Colonic mucosa (tissue), 4 donors: ENCODE data around the gene AGAP1. TPM values are rescaled to one million over a fixed set of nuclear protein-coding genes. Genes with fewer than 3 reads are reported as not detected.

Source experiments
- DNase-seq: peaks from one replicate; pipeline ENCODE4 v3.0.0-alpha.2; 2020
- H3K27ac ChIP-seq: fragments of 200-600 bp; one replicate; pipeline ENCODE4 v1.8.0; 2021
- H3K27me3 ChIP-seq: fragments of 200-600 bp; one replicate; pipeline ENCODE4 v1.8.0; 2021
- H3K36me3 ChIP-seq: fragments of 200-600 bp; one replicate; pipeline ENCODE4 v1.8.0; 2021
- H3K4me1 ChIP-seq: fragments of 200-600 bp; one replicate; pipeline ENCODE4 v1.8.0; 2021; ENCODE audit warnings: mild to moderate bottlenecking
- H3K4me3 ChIP-seq: fragments of 200-600 bp; one replicate; pipeline ENCODE4 v1.8.0; 2021
- H3K9ac ChIP-seq, 2 donors: one replicate each; pipeline ENCODE4 v1.7.0; 2013; ENCODE audit warnings: control low read depth in 2 of 2, low read depth in 2 of 2, low read length in 2 of 2
- H3K9me3 ChIP-seq: fragments of 200-600 bp; one replicate; pipeline ENCODE4 v1.8.0; 2021
- CTCF ChIP-seq: fragments of 200-600 bp; IDR thresholded peaks from one replicate; pipeline ENCODE4 v1.8.0; 2022; ENCODE audit warnings: antibody characterized with exemption, mild to moderate bottlenecking
- intact Hi-C: fragments of 100-400 bp; cut with DNase I; formaldehyde crosslinking; loops from one replicate; pipeline ENCODE4 v1.14.1; 2022
- total RNA-seq, 2 donors: library from RNA; stranded (reverse); fragmentation: NEBNext Ultra II Directional in 1 of 2; extraction: Animal tissue kit (Norgen Biotek cat#: 25700) in 1 of 2; gene quantifications; one replicate each; pipeline ENCODE4 v1.2.1, GENCODE V29; 2021
- donor health status: healthy.
- donor health status: DM: no; HTN: no; CAD: no.
- donor health status: DM: no; HTN: no; CAD: no.

The AGAP1 gene
- total RNA-seq, 2 donors from 2014 or later, result 62.1 to 62.9 TPM

DNA sequence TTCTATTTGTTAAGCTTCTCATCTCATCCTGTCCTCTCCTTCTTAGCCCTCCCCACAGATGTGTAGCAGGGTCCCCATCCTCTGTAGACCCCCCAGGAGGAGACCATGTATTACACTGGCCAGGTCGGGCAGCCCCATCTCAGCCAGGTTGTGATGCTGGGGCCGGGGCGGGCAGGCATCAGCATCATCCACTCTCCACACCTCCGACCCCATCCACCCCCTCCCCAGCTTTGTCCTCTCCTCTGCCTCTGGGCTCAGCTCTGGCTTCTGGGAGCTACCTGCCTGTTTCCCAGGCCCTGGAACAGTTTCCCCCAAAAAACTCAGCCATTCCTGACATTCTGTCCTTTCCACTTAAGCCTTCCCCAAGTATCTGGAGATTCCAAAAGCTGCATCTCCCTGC is 625.2 kb downstream of the AGAP1 start:
- Histone ChIP-seq H3K27ac (no peak overlapping the region), H3K9ac (no peak overlapping the region), H3K4me3 (no peak overlapping the region), H3K4me1 (no peaks in the 10 kb centered on the region), H3K36me3 (no peaks in the 10 kb centered on the region), H3K9me3 (no peaks in the 10 kb centered on the region), H3K27me3 (no peaks in the 10 kb centered on the region)
- no peak for TF ChIP-seq CTCF
- no peak for DNase-seq
- intact Hi-C loops, result no loop called here

DNA sequence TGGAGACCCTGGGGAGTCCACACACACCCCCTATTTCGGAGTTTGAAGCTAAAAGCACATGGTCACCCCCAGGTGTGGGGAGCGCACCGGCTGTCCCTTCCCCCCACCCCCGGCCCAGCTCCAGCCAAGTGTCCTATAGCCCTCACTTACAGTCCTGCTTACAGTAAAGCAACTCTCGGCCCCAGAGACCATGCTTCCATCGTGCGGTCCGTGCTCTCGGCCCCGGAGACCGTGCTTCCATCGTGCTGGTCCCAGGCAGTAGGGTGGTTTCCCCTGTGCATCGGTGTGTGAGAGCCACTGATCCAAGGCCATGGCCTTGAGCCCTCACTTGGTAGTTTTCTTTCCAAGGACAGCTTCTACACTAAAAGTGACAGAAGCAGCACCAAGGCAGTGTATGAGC is 625.6 kb downstream of the AGAP1 start:
- Histone ChIP-seq H3K9me3 (no peaks in the 10 kb centered on the region), H3K27ac (no peak overlapping the region)

GRCh38 chr2:236120141-236120601 is 626.3 kb downstream of the AGAP1 start:
- DNase-seq, result no peak
- intact Hi-C loops, result no loop called here
- H3K4me3 ChIP-seq, result no peak overlapping the region

More for the DNA sequence above, 625.6 kb downstream of the AGAP1 start:
- no peak overlapping the region for H3K4me3 ChIP-seq
- no peaks in the 10 kb centered on the region for H3K36me3 ChIP-seq
- no peak for TF ChIP-seq CTCF
- H3K9ac ChIP-seq, result no peak overlapping the region
- H3K4me1 ChIP-seq, result no peaks in the 10 kb centered on the region
- no peak for DNase-seq
- H3K27me3 ChIP-seq, result no peaks in the 10 kb centered on the region
- intact Hi-C loops, result no loop called here

DNA sequence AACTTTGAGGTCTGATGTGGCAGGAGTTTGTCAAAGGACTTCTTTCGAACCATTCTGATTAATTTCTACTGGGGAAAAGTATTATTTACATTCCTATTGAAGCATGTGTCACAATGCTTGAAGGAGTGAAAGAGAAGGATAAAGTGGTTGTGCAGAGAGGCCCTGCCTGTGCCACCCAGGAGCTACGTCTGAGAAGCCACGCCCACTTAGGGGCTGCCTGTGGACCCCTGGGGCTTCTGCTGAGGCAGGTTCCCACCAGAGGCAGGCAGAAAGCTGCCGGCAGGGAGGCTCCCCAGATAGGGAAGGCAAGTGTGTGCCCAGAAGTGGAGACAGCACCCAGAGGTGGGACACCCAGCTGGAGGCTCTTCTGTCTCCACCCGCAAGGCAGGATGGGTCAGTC is 627.0 kb downstream of the AGAP1 start:
- no peak for TF ChIP-seq CTCF
- H3K27me3 ChIP-seq, result no peaks in the 10 kb centered on the region
- H3K9ac ChIP-seq, result no peak overlapping the region
- H3K36me3 ChIP-seq, result no peaks in the 10 kb centered on the region
- DNase-seq, result no peak
- no peak overlapping the region for H3K4me3 ChIP-seq
- no peaks in the 10 kb centered on the region for H3K4me1 ChIP-seq
- H3K27ac ChIP-seq, result no peak overlapping the region
- no peaks in the 10 kb centered on the region for H3K9me3 ChIP-seq
- intact Hi-C loops, result no loop called here

More at GRCh38 chr2:236120141-236120601, 626.3 kb downstream of the AGAP1 start:
- Histone ChIP-seq H3K4me1 (no peaks in the 10 kb centered on the region), H3K27me3 (no peaks in the 10 kb centered on the region), H3K9ac (no peak overlapping the region), H3K36me3 (no peaks in the 10 kb centered on the region), H3K9me3 (no peaks in the 10 kb centered on the region), H3K27ac (no peak overlapping the region)
- no peak for TF ChIP-seq CTCF

- H3K4me1 ChIP-seq, result no peaks in the 10 kb centered on the region
- no peaks in the 10 kb centered on the region for H3K27me3 ChIP-seq
- intact Hi-C loops, result no loop called here
- no peak overlapping the region for H3K9ac ChIP-seq
- no peak for TF ChIP-seq CTCF
- no peak for DNase-seq
- no peaks in the 10 kb centered on the region for H3K9me3 ChIP-seq
- H3K36me3 ChIP-seq, result no peaks in the 10 kb centered on the region
- H3K27ac ChIP-seq, result no peak overlapping the region
- H3K4me3 ChIP-seq, result no peak overlapping the region
These were observed 627.7 kb downstream of the AGAP1 start for GRCh38 chr2:236121546-236121945.
